ENCODE measurements around the gene PTOV1. TPM values are rescaled to one million over a fixed set of nuclear protein-coding genes. Genes with fewer than 3 reads are reported as not detected.
A peak's percentile ranks its signal among the peaks of the same experiment; 100 is the strongest.

The PTOV1 gene
- total RNA-seq, 5 donors from 2014 or later (not counting 1 experiment from before 2014, with no cell fraction given): 149 to 165 (median 156) TPM

DNA sequence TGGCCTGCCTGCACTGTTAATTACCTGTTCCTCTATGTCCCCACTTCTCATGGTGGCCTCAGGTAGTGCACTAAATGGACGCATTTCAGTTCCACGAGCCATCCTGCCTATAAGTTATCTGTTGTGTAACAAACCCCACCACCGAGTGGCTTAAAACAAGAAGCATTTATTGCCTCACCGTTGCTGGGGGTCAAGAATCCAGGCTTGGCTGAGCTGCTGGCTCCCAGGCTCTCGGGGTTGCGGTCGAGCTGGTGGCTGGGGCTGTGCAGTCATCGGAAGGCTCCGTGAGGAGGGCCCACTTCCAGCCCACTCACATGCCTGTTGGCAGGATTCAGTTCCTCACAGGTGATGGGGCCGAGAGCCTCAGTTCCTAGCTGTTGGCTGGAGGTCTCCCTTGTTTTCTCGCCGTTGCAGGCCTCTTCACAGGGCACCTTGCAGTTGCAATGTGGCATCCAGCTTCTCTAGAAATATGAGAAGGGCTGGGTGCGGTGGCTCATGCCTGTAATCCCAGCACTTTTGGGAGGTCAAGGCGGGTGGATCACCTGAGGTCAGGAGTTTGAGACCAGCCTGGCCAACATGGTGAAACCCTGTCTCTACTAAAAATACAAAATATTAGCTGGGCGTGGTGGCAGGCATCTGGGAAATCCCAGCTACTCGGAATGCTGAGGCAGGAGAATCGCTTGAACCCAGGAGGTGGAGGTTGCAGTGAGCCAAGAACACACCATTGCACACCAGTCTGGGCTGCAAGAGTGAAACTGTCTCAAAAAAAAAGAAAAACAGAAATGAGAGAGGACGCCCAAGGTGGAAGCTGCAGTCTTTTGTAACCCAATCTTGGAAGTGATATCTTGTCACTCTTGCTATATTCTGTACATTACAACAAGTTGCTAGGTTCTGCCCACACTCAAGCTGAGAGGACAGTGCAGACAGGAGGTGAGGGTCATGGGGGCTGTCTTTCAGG lies 6.5 kb upstream of the PTOV1 start:
- Mint-ChIP-seq H3K4me3 (no peak overlapping the region), H3K9me3 (peaks cover 0 to 5% (median 5%) of the 10 kb centered on the region in 3 donors), H3K27ac (no peak overlapping the region), H3K36me3 (peaks cover 4% of the 10 kb centered on the region), H3K27me3 (no peaks in the 10 kb centered on the region), H3K4me1 (peaks cover 14 to 17% (median 14%) of the 10 kb centered on the region in 3 donors)
- 90% methylated on average over 15 of the region's 18 CpGs for WGBS (ENCODE audit: insufficient coverage)
- POLR2A ChIA-PET: no interaction called here
- Histone ChIP-seq H3K27ac (ENCODE audit: low read length) (no peak overlapping the region), H3K4me3 (ENCODE audit: control insufficient read depth in 1 of 2, extremely low read depth in 1 of 2, low read length in 1 of 2) (no peak overlapping the region), H3K36me3 (ENCODE audit: control insufficient read depth in 2 of 2, extremely low read depth in 1 of 2, insufficient read depth in 1 of 2, low read length in 1 of 2) (peaks cover 0 to 4% of the 10 kb centered on the region in 2 donors), H3K4me1 (ENCODE audit: control insufficient read depth in 1 of 2, extremely low read depth in 1 of 2, insufficient read depth in 2 of 2, low read length in 2 of 2) (peaks cover 0 to 7% of the 10 kb centered on the region in 2 experiments), H3K9me3 (no peaks in the 10 kb centered on the region), H3K27me3 (replicated peaks in 1 of 2; ENCODE audit: control insufficient read depth in 2 of 2, extremely low read depth in 1 of 2, insufficient read depth in 2 of 2, low read length in 1 of 2) (no peaks in the 10 kb centered on the region)
- no peak for DNase-seq
- CTCF ChIA-PET: no interaction called here
- ATAC-seq (replicated peaks in 1 of 4): no peak

- Mint-ChIP-seq H3K9me3 (peaks cover 0 to 5% (median 5%) of the 10 kb centered on the region in 3 donors), H3K4me1 (peaks cover 21 to 25% (median 22%) of the 10 kb centered on the region in 3 donors), H3K27me3 (no peaks in the 10 kb centered on the region), H3K36me3 (peaks cover 4% of the 10 kb centered on the region), H3K27ac (no peak overlapping the region), H3K4me3 (no peak overlapping the region)
- no peak overlapping the region for H3K4me3 ChIP-seq (ENCODE audit: control insufficient read depth in 1 of 2, extremely low read depth in 1 of 2, low read length in 1 of 2)
- no peak overlapping the region for H3K27ac ChIP-seq (ENCODE audit: low read length)
- H3K9me3 ChIP-seq: no peaks in the 10 kb centered on the region
- WGBS (ENCODE audit: insufficient coverage): 100% methylated on average over 2 of the region's 3 CpGs
- peaks cover 0 to 14% of the 10 kb centered on the region in 2 experiments for H3K4me1 ChIP-seq (ENCODE audit: control insufficient read depth in 1 of 2, extremely low read depth in 1 of 2, insufficient read depth in 2 of 2, low read length in 2 of 2)
- POLR2A ChIA-PET: no interaction called here
- H3K36me3 ChIP-seq (ENCODE audit: control insufficient read depth in 2 of 2, extremely low read depth in 1 of 2, insufficient read depth in 1 of 2, low read length in 1 of 2): no peaks in the 10 kb centered on the region
- no peak for DNase-seq
- CTCF ChIA-PET: no interaction called here
- no peaks in the 10 kb centered on the region for H3K27me3 ChIP-seq (replicated peaks in 1 of 2; ENCODE audit: control insufficient read depth in 2 of 2, extremely low read depth in 1 of 2, insufficient read depth in 2 of 2, low read length in 1 of 2)
- ATAC-seq (replicated peaks in 1 of 4): no peak
Observed at GRCh38 chr19:49845414-49845813, 5.5 kb upstream of the PTOV1 start.

GRCh38 chr19:49846408-49846807 lies 4.6 kb upstream of the PTOV1 start:
- peaks cover 0 to 5% (median 5%) of the 10 kb centered on the region in 3 donors for H3K9me3 Mint-ChIP-seq
- peaks cover 21 to 25% (median 22%) of the 10 kb centered on the region in 3 donors for H3K4me1 Mint-ChIP-seq
- no peak overlapping the region for H3K4me3 Mint-ChIP-seq
- Histone ChIP-seq H3K36me3 (ENCODE audit: control insufficient read depth in 2 of 2, extremely low read depth in 1 of 2, insufficient read depth in 1 of 2, low read length in 1 of 2) (no peaks in the 10 kb centered on the region), H3K27me3 (replicated peaks in 1 of 2; ENCODE audit: control insufficient read depth in 2 of 2, extremely low read depth in 1 of 2, insufficient read depth in 2 of 2, low read length in 1 of 2) (no peaks in the 10 kb centered on the region), H3K9me3 (no peaks in the 10 kb centered on the region), H3K4me1 (ENCODE audit: control insufficient read depth in 1 of 2, extremely low read depth in 1 of 2, insufficient read depth in 2 of 2, low read length in 2 of 2) (peaks cover 0 to 14% of the 10 kb centered on the region in 2 experiments), H3K27ac (ENCODE audit: low read length) (no peak overlapping the region), H3K4me3 (ENCODE audit: control insufficient read depth in 1 of 2, extremely low read depth in 1 of 2, low read length in 1 of 2) (no peak overlapping the region)
- POLR2A ChIA-PET: no interaction called here
- H3K27ac Mint-ChIP-seq: no peak overlapping the region
- peaks cover 4% of the 10 kb centered on the region for H3K36me3 Mint-ChIP-seq
- no peaks in the 10 kb centered on the region for H3K27me3 Mint-ChIP-seq
- DNase-seq (no peak), ATAC-seq (replicated peaks in 1 of 4) (no peak)
- WGBS (ENCODE audit: insufficient coverage): no CpG with 5 or more reads among the region's 5 CpGs
- CTCF ChIA-PET: no interaction called here

DNA sequence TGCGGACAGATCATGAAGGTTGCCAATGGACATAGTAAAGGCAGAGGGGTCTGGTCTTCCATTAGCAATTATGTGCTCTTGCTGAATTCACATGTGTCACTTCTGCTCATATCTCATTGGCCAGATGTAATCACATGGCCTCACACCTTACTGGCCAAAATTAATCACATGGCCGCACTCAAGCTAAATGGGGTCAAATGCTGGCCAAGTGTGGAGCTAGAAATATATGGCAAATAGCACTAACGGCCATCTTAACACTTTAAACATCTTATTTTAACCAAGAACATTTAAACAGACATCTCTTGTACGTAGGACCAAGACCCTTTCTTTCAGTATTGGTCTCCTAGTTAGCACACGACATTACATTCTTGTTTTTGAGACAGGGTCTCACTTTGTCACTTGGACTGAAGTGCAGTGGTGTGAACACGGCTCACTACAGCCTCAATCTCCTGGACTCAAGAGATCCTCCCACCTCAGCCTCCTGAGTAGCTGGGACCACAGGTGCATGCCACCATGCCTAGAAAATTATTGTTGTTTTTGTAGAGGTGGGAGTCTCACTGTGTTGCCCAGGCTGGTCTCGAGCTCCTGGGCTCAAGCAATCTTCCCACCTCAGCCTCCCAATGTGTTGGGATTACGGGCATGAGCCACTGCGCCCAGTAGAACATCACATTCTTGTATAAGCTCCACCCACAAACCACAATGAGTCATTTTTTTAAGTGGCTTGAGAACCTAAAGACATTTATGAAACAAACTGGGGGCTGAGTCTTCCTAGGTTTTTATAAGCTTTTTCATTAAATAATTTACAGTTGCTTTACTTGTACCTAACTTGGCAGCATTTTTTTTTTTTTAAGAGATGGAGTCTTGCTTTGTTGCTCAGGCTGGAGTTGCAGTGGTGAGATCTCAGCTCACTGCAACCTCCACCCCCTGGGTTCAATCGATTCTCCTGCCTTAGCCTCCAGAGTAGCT lies 2.9 kb upstream of the PTOV1 start:
- Mint-ChIP-seq H3K27ac (peak overlapping the region in 1 of 2 donors; percentile 46), H3K4me3 (peak overlapping the region in 1 of 3 donors; percentile 13), H3K4me1 (peaks cover 32 to 37% (median 33%) of the 10 kb centered on the region in 3 donors), H3K36me3 (peaks cover 4% of the 10 kb centered on the region), H3K27me3 (no peaks in the 10 kb centered on the region), H3K9me3 (peaks cover 0 to 5% (median 5%) of the 10 kb centered on the region in 3 donors)
- Histone ChIP-seq H3K27me3 (replicated peaks in 1 of 2; ENCODE audit: control insufficient read depth in 2 of 2, extremely low read depth in 1 of 2, insufficient read depth in 2 of 2, low read length in 1 of 2) (no peaks in the 10 kb centered on the region), H3K9me3 (no peaks in the 10 kb centered on the region), H3K27ac (ENCODE audit: low read length) (no peak overlapping the region), H3K4me1 (ENCODE audit: control insufficient read depth in 1 of 2, extremely low read depth in 1 of 2, insufficient read depth in 2 of 2, low read length in 2 of 2) (peaks cover 10 to 28% of the 10 kb centered on the region in 2 experiments), H3K36me3 (ENCODE audit: control insufficient read depth in 2 of 2, extremely low read depth in 1 of 2, insufficient read depth in 1 of 2, low read length in 1 of 2) (no peaks in the 10 kb centered on the region), H3K4me3 (ENCODE audit: control insufficient read depth in 1 of 2, extremely low read depth in 1 of 2, low read length in 1 of 2) (no peak overlapping the region)
- DNase-seq (peak in 1 of 35 experiments; percentile 56), ATAC-seq (replicated peaks in 1 of 4) (no peak)
- ChIA-PET CTCF (interaction anchor here (0.6 to 1.0 kb wide), 4 partner anchors 27 to 1700 kb away, joined by 3 to 4 read pairs (median 3); no protein-coding TSS in a partner anchor), POLR2A (interaction anchor here in 1 of 2 donors (0.7 kb wide), 1 partner anchor 20 kb away, joined by 3 read pairs; no protein-coding TSS in a partner anchor)
- 94% methylated on average over 3 of the region's 10 CpGs for WGBS (ENCODE audit: insufficient coverage)

GRCh38 chr19:49848938-49849337 lies 2.0 kb upstream of the PTOV1 start:
- peak overlapping the region; percentile 53 to 71 (median 59) for H3K4me3 Mint-ChIP-seq
- 68% methylated on average over 2 of the region's 3 CpGs for WGBS (ENCODE audit: insufficient coverage)
- peaks cover 4% of the 10 kb centered on the region for H3K36me3 Mint-ChIP-seq
- DNase-seq: no peak
- H3K27me3 Mint-ChIP-seq: no peaks in the 10 kb centered on the region
- Histone ChIP-seq H3K4me1 (ENCODE audit: control insufficient read depth in 1 of 2, extremely low read depth in 1 of 2, insufficient read depth in 2 of 2, low read length in 2 of 2) (peaks cover 10 to 37% of the 10 kb centered on the region in 2 experiments), H3K9me3 (no peaks in the 10 kb centered on the region), H3K36me3 (ENCODE audit: control insufficient read depth in 2 of 2, extremely low read depth in 1 of 2, insufficient read depth in 1 of 2, low read length in 1 of 2) (no peaks in the 10 kb centered on the region), H3K4me3 (ENCODE audit: control insufficient read depth in 1 of 2, extremely low read depth in 1 of 2, low read length in 1 of 2) (no peak overlapping the region), H3K27ac (ENCODE audit: low read length) (no peak overlapping the region), H3K27me3 (replicated peaks in 1 of 2; ENCODE audit: control insufficient read depth in 2 of 2, extremely low read depth in 1 of 2, insufficient read depth in 2 of 2, low read length in 1 of 2) (no peaks in the 10 kb centered on the region)
- CTCF ChIA-PET: interaction anchor here in 1 of 2 donors (1.0 kb wide), 1 partner anchor 131 kb away, joined by 3 read pairs; no protein-coding TSS in a partner anchor
- POLR2A ChIA-PET: interaction anchor here in 1 of 2 donors (0.7 kb wide), 1 partner anchor 19 kb away, joined by 3 read pairs; no protein-coding TSS in a partner anchor
- peaks cover 32 to 44% (median 40%) of the 10 kb centered on the region in 3 donors for H3K4me1 Mint-ChIP-seq
- H3K9me3 Mint-ChIP-seq: peaks cover 0 to 5% (median 5%) of the 10 kb centered on the region in 3 donors
- peak overlapping the region; percentile 14 to 34 for H3K27ac Mint-ChIP-seq
- ATAC-seq (replicated peaks in 1 of 4): no peak

All from T-cell (primary cell).